HuH-7.5 (cell line): Measurements from ENCODE around the gene UFM1.
"Not testable (repeated sequence)": the region's sequence is repeated elsewhere in the genome, so short reads cannot be mapped to it uniquely, and the experiment has no call there.

ENCODE experiments used
- DNase-seq: peaks from one replicate; pipeline ENCODE4 v3.0.0; 2011; ENCODE audit warnings: low spot score

UFM1 gene

DNA sequence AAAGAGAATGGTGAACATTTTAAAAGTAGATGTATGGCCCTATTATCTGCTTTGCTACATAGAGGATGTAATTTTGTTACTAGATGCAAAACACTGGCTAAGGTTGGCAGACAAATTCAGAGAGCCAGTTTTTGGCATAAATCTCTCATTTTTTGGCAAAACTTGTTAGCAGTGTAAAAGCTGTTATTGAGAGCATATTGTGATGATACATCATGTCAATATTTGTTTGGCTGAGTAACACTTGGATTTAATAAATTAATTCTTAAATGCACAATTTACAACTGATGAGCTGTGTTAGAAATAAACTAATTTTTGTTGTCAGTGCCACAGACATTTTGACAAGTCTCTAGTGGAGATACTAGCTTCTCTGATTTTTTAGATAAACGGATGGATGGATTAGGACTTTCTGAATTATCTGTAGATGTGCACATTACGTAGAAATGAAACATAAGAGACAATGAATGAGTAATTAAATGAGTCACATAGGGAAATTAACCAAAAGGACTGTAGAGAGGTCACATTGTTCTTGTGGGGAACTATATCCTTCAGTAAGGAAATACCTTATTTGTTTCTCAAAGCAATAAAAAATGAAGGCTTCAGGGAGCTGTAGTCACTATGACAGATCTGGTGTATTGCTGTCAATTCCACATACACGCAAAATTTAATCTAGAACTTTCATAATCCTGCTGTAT is 17.4 kb downstream of the UFM1 start:
- no peak for DNase-seq

DNA sequence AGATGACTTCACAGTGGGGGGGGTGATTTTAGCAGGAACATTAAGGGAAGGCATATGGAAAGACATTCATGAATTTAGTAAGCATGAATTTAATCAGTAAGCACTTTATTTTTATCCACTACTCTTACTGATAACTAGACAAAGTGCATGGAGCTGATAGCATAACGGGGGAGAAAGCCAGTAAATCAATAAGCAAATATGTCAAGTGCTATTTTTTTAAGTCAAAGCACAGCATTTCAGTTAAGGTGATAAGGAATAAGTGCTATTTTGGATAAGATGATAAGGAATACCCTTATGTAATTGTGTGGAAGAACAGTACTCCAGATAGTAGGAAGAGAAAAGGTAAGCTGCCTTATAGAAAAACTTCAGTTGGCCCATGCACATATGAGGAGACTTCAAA is 19.4 kb downstream of the UFM1 start:
- no peak for DNase-seq

DNA sequence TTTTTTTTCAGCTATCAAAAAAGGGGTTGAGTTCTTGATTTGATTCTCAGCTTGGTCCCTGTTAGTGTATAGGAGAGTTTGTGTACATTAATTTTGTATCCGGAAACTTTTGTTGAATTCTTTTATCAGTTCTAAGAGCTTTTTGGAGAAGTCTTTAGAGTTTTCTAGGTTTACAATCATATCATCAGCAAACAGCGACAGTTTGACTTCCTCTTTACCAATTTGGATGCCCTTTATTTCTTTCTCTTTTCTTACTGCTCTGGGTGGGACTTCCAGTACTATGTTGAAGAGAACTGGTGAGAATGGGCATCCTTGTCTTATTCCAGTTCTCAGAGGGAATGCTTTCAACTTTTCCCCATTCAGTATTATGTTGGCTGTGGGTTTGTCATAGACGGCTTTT is 20.4 kb downstream of the UFM1 start:
- DNase-seq = not testable (repeated sequence)

DNA sequence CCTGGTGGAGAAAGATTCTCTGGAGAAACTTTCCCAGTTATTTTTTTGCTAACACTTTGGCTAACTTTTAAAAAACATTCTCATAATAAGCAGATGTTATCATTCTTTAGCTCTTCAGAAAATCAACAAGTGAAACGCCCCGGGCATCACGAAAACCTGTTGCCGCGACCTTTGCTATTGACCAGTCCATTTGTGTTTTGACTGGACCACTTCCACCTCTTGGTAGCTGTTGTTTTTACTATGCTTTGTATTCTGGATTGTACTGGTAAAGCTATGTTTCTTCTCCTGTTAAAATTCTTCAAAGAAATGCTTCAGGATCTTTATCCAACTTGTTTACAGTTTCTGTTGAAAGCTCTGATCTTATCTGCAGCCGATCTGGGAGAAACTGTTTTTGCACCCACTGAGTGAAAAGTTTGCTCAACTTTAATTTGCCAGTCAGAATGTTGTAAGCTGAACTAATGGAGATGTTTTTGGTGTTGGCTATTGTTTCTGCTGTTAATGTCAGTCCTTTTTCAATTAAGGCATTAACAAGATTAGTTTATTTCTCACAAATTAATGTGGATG is 23.3 kb downstream of the UFM1 start:
- DNase-seq = no peak

DNA sequence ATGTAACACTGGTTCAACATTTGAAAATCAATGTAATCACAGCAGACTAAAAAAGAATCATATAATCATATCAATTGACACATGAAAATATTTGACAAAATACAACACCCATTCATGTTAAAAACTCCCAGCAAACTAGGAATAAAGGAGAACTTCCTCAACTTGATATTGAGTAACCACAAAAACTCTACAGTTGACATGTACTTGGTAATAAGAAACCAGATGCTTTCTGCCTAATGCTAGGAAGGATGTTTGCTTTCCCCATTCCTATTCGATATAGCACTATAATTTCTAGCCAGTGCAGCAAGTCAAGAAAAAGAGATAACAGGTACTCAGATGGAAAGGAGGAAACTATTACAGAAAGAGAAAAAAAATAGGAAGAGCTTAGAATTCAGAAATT is 26.9 kb downstream of the UFM1 start:
- no peak for DNase-seq

DNA sequence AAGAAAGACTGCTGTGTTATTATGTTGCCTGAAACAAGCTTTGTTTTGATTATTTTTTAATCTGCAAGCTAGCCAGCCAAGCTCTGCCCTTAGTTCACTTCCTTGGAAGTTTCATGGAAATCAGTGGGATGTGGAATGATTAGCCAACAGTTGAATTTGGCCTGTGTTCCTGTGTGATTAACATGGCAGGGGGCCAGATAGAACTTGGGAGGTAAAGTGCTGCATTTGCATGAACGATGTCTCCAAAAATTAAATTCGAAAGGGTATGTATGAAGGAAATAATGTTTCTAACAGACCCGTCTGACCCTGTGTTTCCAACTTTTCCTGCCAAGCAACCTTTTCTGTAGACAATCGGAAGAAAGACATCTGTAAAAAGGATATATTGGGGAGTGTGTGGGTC is 32.2 kb downstream of the UFM1 start:
- DNase-seq = no peak

DNA sequence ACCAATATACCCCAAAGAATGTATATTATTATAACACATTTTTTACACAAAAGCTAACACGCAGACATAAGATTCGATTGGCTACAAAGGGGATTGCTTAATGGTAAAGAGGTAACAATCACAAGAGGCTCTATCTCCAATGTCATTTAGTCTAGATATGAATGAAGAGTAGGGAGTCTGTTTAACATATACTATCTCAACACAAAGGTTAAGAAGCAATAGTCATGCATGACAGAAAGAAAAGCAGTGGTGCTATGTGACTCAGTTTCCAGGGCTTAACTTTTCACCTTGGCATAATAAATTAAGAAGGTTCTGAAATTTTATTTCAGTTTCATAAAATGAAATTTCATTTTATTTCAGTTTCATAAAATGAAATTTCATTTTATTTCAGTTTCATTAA is 33.3 kb downstream of the UFM1 start:
- DNase-seq = no peak

DNA sequence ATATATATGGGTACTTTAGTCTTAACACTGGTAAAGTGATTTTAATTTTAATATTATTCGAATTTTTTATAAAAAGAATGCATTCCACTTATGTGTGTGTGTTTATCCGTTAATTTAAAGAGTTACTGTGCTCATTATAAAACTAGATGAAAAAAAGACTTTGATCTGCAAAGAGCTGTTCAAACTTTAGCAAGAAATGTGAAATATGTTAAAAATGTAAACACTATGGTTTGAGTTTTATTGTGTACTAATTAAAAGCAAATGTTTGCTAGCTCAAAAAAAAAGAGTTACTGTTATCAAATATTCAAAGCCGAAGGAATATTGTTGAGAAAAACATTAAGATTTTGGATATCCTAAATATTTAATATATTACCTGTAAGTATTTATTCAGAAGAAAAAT is 34.5 kb downstream of the UFM1 start:
- no peak for DNase-seq

DNA sequence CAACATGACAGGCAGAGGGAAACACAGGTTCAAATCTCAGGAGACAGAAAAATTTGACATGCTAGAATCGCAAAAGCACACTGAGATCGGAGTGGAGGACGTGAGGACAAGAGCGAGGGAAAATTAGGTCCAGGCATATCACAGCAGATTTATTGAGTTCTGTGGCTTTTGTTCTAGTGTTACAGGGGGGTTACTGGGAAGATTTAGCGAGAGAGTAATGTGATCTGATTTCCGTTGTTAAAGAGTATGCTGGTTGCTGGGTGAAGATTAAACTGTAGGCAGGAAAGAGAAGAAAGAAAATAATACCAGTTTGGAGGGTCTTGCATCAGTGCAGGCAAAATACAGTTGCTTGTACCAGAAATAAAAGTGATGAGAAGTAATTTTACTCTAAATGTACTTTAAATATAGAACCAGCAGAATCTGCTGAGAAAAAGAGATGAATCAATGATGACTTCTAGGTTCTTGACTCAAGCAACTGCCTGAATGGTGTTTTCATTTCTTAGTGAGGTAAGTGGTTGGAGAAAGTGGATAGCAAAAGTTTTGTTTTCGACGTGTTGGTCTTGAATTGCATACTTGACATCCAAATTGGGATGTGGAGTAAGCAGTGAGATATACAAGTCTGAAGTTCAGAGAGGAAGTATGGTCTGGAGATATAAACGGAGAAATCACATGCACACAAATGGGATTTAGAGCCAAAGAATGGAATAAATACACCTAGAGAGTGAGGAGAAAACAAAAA is 35.7 kb downstream of the UFM1 start:
- DNase-seq = no peak

DNA sequence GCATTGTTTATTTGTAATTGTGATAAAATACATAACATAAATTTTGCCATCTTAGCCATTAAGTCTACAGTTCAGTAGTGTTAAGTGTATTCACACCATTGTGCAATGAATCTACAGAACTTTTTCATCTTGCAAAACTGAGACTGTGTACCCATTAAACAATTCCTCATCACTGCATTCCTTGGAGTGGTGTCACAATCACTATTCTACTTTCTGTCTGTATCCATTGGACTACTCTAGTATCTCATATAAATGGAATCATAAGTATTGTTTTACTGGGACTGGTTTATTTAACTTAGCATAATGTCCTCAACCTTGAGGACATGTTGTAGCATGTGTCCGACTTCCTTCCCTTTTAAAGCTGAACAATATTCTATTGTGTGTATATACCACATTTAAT is 36.8 kb downstream of the UFM1 start:
- DNase-seq = no peak

DNA sequence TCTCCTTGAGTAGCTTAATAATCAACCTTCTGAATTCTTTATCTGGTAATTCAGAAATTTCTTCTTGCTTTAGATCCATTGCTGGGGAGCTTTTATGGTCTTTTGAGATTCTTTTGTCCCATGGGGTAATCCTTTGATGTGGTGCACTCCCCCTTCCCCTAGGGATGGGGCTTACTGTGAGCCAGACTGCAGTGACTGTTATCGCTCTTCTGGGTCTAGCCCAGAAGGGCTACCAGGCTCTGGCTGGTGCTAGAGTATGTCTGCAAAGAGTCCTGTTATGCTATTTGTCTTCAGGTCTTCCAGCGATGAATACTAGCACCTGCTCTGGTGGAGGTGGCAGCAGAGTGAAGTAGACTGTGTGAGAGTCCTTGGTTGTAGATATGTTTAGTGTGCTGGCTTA is 41.7 kb downstream of the UFM1 start:
- DNase-seq = no peak

DNA sequence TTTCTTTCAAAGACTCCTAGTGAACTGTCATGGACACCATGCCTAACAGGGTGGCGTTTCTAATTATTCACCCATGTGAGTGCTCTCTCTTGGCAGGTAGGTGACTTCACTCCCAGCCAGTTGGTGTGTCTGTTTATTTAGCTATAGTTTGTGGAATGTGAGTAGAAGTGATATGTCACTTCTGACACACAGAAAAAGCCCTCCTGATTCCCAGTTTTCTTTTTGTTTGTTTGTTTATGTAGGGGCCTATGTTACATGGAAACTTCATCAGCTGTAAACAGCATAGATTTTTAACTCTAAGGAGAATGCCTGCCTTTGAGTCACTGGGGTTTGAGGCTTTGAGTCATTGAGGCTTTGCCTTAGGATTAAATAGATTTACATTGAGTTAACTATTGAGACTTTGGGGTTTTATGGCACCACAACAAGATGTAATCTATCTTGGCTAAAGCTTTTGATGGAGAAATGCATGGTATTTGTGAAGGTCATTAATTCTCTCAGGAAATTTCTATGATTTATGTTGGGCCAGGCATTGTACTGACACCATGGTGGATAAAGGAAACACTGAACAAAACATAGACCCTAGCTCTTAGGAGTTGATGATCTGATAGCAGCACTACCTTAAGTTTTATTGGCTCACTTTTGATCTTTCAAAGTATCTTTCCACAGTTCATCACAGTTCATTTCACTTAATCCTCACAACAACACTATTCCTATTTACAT is 45.3 kb downstream of the UFM1 start:
- DNase-seq = no peak

DNA sequence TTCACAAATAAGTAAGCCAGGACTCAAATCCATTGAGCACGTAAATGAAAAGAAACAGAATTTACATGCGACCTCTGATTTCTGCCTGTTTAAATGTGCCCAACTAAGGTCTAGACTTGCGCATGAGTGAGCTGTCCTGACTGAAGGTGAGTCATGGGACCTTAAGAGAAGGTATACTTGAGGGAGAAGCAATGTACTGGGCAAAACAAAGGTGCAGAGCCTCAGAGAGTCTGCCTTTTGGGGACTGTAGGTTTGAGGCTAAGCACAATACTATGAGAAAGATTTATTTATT is 45.8 kb downstream of the UFM1 start:
- no peak for DNase-seq

DNA sequence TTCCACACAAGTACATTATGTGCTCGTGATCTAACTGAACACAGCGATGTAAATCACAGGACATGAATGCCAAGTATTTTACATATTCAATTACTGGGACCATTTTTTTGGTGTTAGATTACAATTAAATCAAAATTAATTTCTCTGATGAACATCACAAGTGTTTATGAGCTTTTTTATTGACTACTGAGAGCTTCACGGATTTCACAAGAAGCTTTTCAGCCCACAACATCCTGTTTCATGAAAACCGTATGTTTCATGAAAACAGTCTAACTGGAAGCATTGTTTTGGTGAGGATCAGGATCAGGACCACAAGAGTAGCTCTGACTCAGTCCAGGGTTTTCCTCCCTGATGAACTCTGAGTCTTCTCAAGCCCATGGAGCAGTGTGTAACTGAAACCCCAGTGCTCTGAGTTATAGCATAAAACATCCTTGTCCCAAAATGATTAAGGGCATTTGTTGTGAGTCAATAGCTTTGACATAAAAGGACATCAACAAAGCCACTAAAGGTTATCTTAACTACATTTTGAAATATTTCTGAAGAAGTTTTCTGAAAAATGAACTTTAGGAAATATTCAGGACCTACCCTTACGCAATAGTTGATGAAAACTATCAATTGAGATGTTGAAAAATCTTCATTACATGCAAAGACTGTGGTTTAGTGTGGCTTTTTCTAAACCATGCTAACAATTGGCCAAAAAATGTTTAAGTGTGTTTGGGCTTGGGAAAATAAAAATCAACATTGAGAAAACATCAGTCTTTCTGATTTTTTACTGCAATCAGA is 49.3 kb downstream of the UFM1 start:
- no peak for DNase-seq

DNA sequence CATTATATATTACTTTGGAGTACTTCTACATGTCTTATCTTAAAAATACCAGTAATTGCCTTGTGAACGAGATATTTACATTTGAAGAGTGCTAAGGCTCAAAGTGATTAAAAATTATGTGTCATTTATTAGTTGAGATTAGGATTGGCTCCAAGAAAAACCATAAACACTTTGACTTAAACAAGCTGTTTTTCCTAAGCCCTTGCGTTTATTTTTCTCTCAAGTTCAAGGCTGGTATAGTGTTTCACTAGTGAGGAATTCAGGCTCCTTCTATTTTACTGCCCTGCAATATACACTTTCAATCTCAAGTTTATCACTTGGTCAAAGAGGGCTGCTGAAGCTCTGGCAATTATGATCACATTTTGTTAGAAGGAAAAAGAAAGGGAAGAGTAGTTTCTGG is 49.9 kb downstream of the UFM1 start:
- DNase-seq = no peak

DNA sequence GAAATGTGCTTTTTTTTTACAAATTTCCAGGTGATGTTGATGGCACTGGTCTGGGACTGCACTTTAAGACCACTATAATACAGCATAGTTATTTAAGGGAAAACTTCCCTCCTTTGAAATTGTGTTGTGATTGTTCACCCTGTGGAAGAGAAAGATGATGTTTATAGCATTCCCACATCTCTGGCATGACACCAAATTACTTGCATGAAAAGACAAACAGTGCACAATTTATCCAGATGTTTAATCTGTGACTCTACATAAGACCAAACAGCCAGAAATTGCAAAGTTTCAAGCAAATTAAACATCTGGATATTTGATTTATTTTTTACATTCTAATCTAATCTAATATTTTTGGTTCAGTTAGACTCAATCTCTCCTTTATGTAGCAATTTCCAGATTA is 51.6 kb downstream of the UFM1 start:
- DNase-seq = no peak

DNA sequence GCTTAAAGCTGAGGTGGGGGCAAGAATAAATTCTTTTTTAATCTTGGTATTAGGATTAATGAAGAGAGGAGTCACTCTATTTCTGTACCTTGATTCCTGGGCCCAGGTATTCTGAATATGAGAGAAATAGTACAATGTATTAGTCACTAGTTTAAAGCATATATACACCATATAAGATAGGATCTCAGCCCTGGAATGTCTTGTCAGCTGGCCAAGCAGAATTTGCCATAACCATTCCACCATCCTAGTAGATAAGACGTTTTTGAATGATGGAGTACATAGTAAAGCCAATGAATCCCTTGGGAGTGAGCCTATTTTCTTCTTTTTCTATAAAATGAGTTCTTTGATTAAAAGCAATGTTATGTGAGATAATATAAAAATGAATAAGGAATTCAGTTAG is 55.6 kb downstream of the UFM1 start:
- no peak for DNase-seq

DNA sequence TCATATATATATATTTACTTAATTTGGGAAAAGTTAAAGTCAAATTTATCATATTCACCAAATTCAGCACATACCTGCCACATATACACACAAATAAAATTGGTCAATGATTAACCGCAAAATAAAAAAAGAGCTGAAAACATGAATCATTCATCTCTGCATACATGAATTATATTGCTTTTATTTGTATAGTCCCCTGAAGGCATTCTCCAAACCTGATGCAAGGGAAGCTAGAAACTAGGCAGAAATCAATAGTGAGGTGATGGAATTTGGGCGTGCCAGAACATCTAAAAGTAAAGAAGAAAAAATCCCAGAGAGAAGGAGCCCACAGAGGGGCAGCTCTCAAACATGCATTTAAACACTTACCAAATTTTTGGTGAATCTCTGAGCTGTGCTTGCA is 60.1 kb downstream of the UFM1 start:
- DNase-seq = no peak

DNA sequence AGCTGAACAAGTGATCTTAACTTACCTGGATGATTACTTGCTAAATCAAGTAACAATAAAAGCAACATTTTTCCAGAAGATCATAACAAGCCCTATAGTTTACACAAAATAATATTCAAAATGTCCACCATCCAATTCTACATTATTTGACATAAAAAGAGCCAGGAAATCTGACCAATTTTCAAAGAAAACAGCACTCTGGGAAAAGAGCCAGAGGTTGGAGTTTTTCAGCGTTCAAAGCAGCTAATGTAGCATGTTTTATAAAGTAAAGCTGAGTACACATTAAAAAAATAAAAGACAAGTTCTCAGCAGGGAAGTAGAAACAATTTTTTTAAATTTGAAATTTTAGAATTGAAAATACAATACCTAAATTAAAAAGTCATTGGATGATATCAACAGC is 62.6 kb downstream of the UFM1 start:
- no peak for DNase-seq
